Kasumi-1 (cell line): ENCODE measurements around the gene YARS1.

ENCODE experiments used
- DNase-seq, 2 experiments: peaks; one replicate each; lab custom pipeline; 2025; lab: John Stamatoyannopoulos, UW

Gene YARS1

DNA sequence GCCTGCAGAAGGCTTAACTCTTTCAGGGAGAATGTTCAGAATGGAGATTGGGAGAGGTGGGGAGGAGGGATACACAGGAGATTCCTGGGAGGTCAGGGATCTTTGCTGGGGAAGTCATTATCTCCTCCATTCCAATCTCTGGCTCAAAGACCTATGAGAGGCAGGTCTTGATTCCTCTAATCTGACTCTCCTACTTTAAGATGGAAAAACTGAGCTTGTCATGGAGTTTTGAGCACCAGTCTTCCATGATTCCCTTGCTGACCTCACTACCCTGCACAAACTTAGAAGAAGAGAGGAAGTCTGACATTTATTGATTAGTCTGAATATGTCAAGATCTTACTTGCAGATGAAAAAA is 73.1 kb downstream of the YARS1 start:
- DNase-seq, result no peak

DNA sequence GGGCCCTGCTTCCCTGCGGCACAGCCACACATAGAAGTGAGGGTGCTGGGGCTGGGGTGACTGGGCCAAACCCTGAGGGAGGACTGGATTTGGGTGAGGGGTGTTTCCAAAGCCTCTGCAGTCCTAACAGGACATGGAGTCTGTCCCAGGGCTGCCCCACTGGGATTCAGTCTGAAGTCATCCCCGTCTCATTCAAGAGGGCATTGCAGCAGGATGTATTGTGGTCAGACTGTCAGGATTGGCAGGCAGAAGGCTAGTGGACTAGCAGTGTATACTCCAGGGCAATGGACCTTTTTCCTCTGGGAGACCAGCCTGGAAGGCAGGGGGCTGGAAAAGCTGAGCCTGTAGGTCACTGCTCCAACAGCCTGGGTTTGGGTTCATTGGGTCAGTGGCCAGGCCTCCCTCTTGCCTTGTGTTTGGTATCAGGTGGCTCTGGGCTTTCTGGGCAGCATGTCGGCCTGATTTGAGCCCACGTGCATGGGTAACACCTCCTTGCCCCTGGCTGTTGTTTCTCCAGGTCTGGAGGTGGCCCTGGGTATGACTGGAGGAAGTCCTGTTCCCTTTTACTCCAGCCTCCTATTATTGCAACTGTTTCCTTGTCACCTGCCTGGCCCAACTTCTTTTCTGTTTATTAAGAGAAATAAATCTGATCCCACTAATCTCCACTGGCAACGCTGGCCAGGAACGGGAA is 73.6 kb downstream of the YARS1 start:
- no peak for DNase-seq

DNA sequence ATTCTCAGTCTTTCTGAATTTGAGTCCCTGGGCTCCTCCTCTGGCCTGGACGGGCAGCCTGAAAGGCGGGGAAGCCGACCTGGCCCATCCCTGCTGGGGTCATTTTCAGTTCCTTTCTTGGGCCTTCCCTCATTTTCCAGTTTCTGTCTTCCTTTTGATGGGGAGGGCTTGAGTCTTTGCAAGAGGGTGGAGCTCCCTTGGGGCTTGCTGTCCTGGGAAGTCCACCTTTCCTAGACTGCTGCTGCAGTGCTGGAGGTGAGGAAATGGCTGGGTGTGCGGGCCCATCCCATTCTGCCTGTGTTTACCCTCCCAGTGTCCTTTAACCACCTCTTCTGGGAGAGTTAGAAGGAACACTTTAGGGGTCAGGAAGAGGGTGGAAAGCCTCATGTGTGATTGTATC is 74.2 kb downstream of the YARS1 start:
- no peak for DNase-seq

DNA sequence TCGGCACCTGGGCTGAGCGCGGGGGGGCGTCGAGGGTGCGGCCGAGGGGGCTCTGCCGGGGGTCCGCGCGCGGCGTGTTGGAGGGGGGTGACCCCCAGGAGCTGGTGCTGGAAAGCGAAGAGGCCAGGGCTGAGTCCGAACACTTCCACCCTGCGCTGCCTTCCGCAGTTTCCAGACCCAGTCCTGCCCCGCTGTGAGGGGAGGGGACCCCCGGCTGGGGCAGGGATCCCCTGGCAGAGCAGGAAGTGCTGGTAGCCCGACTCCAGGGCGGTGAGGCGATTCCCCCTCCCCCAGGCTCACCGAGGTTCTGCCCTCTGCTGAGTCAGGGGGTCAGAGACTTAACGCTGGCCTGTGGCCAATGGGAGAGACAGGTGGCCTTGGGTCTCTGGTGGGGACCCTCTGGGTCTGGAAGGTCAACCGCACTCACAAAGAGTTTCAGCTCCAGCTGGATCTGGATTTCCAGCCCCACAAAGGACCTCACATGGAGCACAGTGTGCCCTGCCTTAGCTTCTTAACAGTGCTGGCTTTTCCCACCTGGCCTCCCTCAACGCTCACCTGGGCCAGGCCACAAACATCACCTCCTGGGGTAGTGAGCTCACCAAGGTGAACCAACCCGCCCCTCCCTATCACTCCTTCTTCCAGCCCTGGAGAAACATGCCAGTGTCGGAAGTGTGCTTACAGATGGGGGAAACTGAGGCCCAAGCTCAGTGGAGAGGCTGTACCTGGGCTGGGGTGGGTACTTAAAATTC is 74.8 kb downstream of the YARS1 start:
- no peak for DNase-seq

DNA sequence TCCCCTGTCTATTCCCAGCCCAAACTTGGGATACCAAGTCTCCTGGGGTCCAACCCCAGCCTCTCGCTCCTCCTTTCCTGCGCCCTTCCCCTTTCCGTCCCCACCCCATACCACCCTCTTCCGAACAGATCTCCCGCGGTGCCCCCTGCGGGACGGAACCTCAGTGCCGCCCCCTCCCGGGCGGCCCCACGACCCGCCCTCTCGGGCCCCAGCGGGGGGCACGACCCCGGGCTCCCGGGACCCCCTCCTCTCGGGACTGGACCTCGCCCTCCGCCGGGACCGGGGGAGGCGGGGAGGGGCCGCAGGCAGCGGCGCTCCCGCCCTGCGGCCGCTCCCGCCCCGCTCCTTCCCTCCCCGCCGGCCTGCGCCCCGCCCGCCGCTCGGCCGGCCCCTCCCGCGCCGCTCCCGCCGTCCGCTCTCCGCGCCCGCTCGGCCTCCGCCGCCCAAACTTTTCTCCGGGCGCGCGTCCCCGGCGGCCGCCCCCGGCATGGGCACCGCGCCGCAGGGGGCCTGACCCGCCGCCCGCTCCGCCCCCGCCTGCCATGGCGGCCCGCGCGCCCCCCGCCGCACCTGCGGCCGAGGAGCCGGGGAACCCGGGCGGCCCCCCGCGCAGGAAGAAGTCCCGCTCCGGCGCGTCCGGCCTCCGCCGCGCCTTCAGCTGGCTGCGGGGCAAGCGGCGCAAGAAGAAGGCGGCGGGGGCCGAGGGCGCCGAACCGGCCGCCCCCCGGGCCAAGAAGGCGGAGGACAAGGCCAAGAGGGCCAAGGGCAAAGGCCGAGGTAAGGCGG is 75.6 kb downstream of the YARS1 start:
- peak in 1 of 2 experiments; percentile 20 for DNase-seq

DNA sequence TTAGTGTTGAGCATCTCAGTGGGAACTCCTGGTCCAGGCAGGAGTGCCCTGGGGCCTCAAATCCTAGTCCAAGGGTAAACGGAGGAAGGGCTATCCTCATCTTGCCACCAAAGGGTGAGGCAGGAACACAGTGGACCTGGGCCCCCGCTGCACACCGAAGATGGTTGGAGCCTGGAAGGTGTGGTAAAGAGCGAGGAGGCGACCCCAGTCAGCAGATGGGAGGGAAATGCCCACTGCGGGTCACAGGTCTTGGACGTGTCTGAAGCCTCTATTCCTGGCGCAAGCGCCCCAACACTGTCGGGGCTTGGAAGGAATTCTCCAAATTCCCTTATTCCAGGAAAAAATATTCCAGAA is 76.1 kb downstream of the YARS1 start:
- no peak for DNase-seq

DNA sequence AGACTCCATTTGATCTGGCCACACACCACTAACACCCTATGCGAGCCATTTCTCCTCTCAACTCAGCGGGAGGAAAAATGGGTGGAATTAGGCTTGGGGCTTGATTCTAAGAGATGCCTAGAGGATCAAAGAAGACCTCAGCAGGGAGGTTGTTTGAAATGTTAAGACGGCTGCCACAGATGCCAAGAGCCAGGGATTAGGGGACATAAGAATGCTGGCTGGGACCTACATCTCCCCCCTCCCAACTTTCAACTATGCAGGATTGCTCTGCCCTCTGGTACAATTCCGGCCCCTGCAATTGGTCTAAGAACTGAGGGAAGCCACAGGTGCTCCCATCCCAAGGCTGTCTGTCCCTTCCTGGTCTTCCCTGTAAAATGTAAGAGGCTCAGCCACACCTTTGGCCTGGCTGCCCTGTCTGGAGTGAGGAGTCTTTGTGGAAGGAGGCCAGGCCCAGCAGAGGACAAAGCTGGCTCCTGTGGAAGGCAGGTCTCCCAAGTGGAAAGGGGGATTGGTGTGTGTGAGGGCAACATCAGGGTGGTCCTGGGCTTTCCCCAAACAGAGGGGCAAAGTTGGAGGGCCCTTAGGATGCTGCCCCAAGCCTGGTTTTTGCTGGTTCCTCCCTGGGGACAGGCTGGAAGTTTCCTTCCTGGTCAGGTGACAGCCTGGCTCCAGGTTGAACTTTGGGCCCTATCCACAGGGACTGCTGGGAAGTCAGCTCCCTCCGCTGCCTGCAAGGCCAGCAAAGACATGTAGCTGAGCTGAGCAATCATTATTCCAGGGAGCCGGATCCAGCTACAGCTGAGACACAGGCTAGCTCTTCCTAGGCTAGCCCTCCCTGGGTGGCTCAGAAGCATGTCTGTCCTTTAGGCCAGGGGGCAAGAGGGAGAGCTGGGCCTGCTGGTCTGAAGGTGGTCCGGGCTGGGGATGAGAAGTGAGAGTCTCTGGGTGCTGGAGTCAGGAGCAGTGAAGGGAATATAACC is 80.1 kb downstream of the YARS1 start:
- no peak for DNase-seq

DNA sequence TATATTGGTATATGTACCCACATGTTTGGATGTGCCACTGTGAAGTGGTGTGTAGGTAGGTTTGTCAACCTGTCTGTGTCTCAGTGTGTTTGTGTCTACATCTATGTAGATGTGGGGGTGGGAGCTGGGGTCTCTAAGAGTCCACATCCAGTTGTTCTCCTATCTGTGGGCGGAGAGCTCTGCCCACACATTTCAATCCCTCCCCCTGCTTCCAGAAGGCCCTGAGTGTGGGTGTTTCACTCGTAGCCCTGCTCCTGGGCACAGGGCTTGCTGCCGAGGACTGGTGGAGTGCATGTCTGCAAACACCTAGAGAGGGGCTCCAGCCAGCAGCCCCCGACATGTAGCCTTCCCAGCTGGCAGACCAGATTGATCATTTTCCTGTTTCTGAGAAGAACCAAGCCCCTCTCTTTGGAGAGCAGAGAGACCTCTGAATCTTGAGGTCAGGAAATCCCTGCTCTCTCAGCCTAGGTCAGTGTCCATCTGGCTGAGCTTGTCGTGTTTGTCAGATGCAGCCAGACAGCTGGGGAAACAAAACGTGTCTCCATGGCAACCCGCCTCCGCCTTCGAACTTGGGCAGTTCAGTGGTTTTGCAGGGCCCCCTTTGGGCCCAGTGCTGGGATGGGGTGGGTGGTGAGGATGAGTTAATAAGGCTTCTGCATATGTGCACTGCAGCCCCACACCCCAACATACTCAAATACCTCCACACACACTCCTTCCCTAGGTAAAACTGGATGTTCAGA is 83.4 kb downstream of the YARS1 start:
- no peak for DNase-seq

DNA sequence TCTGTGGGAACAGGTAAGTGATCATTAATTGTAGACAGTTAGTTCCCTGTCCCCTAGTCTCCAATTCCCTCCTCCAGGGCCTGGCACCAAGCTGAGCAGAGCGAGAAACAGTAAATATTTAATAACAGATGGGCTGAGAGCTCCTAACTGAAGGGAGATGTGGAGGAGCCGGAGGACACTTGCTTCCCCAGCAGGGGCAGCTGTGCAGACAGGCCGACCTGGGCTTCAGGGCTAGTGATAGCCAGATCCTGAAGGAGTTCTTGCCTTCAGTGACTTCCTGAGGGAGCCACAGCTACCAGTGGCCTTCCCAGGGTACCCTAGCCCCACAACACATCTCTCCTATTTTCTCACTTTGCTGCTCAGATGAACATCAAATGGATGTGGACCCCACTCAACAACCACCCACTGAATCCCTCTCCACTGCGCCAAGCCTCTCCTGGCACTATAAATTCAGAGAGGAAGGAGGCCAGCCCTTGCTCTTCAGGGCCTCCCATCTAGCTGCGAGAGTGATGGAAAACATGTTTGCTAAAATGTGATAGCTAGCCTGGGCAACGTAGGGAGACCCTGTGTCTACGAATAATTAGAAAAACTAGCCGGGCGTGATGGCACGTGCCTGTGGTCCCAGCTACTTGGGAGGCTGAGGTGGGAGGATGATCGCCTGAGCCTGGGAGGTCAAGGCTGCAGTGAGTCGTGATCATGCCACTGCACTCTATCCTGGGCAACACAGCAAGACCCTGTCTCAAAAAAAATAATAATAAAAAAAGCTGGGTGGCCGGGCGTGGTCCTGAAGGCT is 87.7 kb downstream of the YARS1 start:
- DNase-seq, result no peak

DNA sequence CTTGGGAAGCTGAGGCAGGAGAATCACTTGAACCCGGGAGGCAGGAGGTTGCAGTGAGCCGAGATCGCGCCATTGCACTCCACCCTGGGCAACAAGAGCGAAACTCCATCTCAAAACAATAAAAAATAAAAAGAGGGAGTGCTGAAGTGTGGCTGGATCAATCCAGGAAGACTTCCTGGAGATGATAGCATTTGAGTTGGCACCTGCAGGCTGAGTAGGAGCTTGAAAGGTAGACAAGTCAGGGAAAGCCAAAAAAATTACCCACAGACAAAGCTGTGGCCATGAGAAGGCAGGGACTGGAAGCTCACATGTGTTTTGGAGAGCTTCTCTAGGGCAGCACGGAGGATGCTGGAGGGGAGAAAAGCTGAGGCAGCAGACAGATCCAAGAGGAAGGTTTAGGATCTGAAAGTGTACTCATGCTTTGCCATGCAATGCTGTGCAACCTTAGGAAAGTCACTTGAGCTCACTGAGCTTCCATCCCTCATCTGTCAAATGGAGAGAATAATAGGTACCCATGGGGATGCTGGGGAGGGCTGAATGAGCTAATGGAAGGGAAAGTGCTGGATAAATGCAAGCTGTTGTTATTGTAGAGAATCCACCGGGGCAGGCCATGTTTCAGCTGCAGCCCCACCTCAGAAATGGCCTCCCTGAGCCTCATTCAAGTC is 88.6 kb downstream of the YARS1 start:
- no peak for DNase-seq

DNA sequence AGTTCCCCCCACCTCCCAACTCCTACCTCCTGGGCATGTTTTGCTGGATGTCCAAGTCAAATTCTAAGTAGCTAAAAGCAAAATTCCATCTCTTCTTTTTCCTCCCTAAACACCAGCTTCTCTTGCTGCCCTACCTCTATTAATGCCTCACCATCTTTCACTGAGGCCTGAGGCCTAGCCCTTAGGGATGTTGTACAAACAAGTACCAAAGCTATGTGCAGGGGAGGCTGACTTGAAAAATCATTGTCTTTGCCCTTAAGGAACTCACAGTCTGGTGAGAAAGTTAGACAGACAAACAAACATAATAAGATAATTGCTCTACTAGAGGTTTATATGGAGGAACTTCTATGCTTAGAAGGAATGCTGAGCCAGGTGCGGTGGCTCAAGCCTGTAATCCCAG is 89.3 kb downstream of the YARS1 start:
- no peak for DNase-seq

DNA sequence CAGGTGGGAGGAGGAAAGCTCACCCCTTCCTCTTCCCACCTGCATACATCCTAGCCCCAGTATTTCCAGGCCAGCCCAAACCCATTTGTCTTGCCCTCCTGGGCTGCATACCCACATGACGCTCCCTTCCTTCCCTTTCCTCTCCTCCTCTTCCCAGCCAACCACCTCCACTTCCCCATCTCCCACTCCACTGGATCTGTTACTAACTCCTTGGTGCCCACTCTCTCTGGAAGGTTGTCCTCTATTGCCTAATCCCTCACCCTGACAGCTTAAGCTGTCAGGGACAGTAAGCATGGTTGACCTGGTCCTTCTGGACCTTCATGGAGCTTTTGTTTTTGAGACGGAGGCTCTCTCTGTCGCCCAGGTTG is 91.6 kb downstream of the YARS1 start:
- DNase-seq, result no peak
